GM12801 (cell line): ENCODE data around the gene TP53BP1.

ENCODE experiments used
- TF ChIP-seq, protein P1 (sequence below): IDR thresholded peaks from one replicate; pipeline ENCODE4 v1.5.1; 2011; ENCODE audit warnings: control low read depth; ENCODE audit not compliant: insufficient read length; ENCODE audit errors: extremely low read depth

TP53BP1 gene

DNA sequence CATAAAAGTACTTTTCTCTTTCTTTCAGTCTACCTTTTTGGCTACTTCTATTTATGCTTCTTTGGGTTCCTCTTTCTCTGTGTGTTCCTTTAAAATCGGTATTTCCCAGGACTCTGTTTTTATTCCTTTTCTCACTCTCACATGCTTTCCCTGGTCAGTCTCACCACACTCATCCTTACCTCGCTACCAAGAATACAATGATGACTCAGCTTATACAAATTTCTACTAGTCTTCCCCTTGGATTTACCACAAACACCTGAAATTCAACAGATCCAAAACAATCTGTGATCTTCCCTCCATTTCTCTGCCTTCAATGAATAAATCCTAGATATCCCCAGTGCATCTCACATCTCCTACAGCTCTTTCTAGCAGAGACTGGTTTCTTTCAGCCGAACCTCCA is 69.2 kb downstream of the TP53BP1 start:
- TF ChIP-seq, protein P1, sequence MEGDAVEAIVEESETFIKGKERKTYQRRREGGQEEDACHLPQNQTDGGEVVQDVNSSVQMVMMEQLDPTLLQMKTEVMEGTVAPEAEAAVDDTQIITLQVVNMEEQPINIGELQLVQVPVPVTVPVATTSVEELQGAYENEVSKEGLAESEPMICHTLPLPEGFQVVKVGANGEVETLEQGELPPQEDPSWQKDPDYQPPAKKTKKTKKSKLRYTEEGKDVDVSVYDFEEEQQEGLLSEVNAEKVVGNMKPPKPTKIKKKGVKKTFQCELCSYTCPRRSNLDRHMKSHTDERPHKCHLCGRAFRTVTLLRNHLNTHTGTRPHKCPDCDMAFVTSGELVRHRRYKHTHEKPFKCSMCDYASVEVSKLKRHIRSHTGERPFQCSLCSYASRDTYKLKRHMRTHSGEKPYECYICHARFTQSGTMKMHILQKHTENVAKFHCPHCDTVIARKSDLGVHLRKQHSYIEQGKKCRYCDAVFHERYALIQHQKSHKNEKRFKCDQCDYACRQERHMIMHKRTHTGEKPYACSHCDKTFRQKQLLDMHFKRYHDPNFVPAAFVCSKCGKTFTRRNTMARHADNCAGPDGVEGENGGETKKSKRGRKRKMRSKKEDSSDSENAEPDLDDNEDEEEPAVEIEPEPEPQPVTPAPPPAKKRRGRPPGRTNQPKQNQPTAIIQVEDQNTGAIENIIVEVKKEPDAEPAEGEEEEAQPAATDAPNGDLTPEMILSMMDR, result no peak

- TF ChIP-seq, protein P1, result no peak
Measured at GRCh38 chr15:43420876-43421275, 72.1 kb downstream of the TP53BP1 start.

DNA sequence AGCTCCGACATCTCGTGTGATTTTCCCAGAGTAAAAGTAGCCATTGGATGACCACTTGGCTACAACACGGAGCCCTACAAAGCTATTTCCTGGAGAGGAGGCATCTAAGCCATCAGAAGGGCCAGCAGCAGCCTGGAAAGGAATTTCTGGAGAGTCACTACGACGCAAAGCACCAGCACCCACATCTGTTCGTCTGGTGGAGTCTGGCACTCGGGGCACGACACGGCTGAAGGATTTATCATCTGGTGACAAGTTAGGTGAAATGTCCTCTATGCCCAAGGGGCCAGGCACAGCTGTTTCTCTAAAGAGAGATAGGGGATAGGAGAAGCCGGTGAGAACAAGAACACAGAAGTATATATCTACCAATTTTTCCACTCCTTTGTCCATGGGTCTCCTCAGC is 72.5 kb downstream of the TP53BP1 start:
- TF ChIP-seq, protein P1, result no peak

DNA sequence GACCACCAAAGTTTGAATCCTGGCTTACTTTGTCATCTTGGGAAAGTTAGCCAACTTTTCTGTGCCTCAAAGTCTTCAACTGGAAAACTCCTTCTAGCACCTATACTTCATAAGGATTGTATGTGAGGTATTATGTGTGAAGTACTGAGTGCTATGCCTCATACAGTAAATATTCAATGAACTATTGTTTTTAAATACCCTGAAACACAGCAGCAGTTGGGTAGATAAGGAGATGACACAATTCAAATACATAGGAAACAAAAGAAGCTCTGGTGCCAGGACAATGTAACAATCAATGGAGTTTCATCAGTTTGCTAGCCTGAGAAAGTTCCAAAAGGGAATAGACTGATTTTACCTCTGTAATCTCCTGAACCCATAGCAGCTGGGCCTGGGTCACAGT is 78.8 kb downstream of the TP53BP1 start:
- TF ChIP-seq, protein P1, result no peak

DNA sequence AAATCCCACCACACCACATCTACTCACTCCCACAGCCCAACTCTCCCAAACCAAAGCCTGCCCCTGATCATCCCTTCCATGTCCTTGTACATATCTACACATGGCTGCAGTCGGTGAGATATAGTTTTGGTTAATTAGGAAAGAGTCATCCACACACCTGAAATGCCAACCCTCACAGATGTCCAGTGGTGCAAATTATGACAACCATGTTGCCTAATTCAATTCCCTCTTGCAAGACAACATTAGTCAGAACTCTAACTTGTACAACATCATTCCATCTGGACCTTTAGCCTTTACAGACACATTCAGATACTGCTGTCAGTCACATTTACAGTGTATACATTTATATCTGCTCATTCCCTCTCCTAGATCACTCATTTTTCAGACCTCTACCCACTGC is 80.9 kb downstream of the TP53BP1 start:
- TF ChIP-seq, protein P1, result no peak

GRCh38 chr15:43410572-43411214 is 82.3 kb downstream of the TP53BP1 start:
- TF ChIP-seq, protein P1, result no peak

DNA sequence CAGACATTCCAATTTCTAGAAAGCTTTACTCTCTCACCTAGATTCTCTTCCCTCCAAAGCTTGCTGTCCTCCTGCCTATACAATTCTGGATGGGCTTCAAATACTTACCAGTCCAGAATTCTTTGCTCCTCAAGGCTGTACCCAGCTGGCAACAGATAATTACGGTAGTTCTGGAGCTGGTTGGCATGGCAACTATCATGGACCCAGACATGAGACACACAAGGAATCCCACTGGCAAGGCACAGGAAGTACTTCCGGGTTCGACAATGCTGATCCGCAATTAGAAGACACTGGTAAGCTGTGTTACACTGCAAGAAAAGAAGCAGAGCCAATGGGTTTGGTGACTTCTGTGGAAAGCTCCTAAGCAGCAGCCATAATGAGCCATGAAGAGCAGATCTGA is 84.2 kb downstream of the TP53BP1 start:
- TF ChIP-seq, protein P1, result no peak

GRCh38 chr15:43406808-43407207 is 86.1 kb downstream of the TP53BP1 start:
- TF ChIP-seq, protein P1, result no peak
